K562 (cell line): ENCODE results near the gene PTCRA.

Experiments
- CBX8 ChIP-seq: fragments of 200-600 bp; sonication (generic); IDR thresholded peaks from 2 replicates; pipeline ENCODE4 v1.6.1; 2012; ENCODE audit warnings: borderline replicate concordance, mixed run types, low read depth, mild to moderate bottlenecking, moderate library complexity, mixed read lengths, low read length, control low read depth, inconsistent platforms; ENCODE audit not compliant: poor library complexity, severe bottlenecking; ENCODE audit errors: extremely low read depth
- FIP1L1 ChIP-seq: fragments of 200-400 bp; formaldehyde crosslinking; IDR thresholded peaks from 2 replicates; pipeline ENCODE4 v1.6.1; 2018; ENCODE audit warnings: mild to moderate bottlenecking, low read depth, low read length; ENCODE audit not compliant: poor library complexity, severe bottlenecking
- MAZ ChIP-seq, 2 experiments: fragments of 450-650 bp in 1 of 2; sonication (generic) in 1 of 2; formaldehyde crosslinking; IDR thresholded peaks in 1 of 2; conservative IDR thresholded peaks in 1 of 2; 2 replicates each; pipeline versions ENCODE4 v1.4.0 to v1.5.0; 2020; ENCODE audit warnings: mild to moderate bottlenecking in 1 of 2, missing genetic modification reagents in 1 of 2
- NFATC3 ChIP-seq: fragments of 450-650 bp; IDR thresholded peaks from 2 replicates; pipeline ENCODE4 v1.6.1; 2017; ENCODE audit warnings: mild to moderate bottlenecking
- PATZ1 ChIP-seq: fragments of 250-450 bp; sonication (Bioruptor Pico); IDR thresholded peaks from 2 replicates; pipeline ENCODE4 v1.5.0; 2020; ENCODE audit warnings: mild to moderate bottlenecking, borderline replicate concordance
- POLR2A ChIP-seq: fragments of 450-650 bp; conservative IDR thresholded peaks from 2 replicates; pipeline ENCODE4 v1.6.1; 2016
- TARDBP ChIP-seq: fragments of 450-650 bp; IDR thresholded peaks from 2 replicates; pipeline ENCODE4 v1.6.1; 2016
- TF ChIP-seq, protein P1 (sequence below), 3 experiments: IDR thresholded peaks in 2 of 3; conservative IDR thresholded peaks in 1 of 3; 2 replicates each; pipeline ENCODE4 v1.5.1; 2011 to 2012; ENCODE audit warnings: low read length in 3 of 3, mild to moderate bottlenecking in 3 of 3, control low read depth in 2 of 3, improper control_type of control experiment in 1 of 3, inconsistent platforms in 1 of 3, low read depth in 1 of 3, mixed read lengths in 1 of 3, moderate library complexity in 1 of 3; ENCODE audit not compliant: insufficient read depth in 2 of 3

DNA sequence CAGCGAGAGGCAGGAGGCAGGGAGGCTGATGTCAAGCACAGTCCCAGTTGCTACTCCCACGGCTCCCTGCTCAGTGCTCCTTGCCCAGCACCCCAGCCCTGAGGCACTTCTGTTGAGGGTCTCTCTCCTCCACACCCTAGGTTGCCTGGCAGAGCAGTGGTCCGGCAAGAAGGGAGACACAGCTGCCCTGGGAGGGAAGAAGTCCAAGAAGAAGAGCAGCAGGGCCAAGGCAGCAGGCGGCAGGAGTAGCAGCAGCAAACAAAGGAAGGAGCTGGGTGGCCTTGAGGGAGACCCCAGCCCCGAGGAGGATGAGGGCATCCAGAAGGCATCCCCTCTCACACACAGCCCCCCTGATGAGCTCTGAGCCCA, 22.6 kb downstream of the PTCRA start:
- TF ChIP-seq MAZ (CRISPR knock-in tag; conservative IDR thresholded peaks at IDR 0.05 in 1 of 2, IDR thresholded peaks at IDR 0.05 in 1 of 2) (no peak), PATZ1 (no peak), TARDBP (no peak), NFATC3 (no peak), CBX8 (no peak), POLR2A (no peak), FIP1L1 (no peak)
- TF ChIP-seq, protein P1, sequence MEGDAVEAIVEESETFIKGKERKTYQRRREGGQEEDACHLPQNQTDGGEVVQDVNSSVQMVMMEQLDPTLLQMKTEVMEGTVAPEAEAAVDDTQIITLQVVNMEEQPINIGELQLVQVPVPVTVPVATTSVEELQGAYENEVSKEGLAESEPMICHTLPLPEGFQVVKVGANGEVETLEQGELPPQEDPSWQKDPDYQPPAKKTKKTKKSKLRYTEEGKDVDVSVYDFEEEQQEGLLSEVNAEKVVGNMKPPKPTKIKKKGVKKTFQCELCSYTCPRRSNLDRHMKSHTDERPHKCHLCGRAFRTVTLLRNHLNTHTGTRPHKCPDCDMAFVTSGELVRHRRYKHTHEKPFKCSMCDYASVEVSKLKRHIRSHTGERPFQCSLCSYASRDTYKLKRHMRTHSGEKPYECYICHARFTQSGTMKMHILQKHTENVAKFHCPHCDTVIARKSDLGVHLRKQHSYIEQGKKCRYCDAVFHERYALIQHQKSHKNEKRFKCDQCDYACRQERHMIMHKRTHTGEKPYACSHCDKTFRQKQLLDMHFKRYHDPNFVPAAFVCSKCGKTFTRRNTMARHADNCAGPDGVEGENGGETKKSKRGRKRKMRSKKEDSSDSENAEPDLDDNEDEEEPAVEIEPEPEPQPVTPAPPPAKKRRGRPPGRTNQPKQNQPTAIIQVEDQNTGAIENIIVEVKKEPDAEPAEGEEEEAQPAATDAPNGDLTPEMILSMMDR (IDR thresholded peaks at IDR 0.05 in 2 of 3, conservative IDR thresholded peaks at IDR 0.05 in 1 of 3; ENCODE audit: insufficient read depth in 2 of 3, low read depth in 1 of 3, low read length in 3 of 3): no peak
